Cerebellar cortex (tissue), 1 donor: Measurements from ENCODE around the gene DSCAML1.

Source experiments
- DNase-seq: peaks from one replicate; pipeline ENCODE4 v3.0.0-alpha.2; 2015; ENCODE audit warnings: low spot score

Gene DSCAML1

DNA sequence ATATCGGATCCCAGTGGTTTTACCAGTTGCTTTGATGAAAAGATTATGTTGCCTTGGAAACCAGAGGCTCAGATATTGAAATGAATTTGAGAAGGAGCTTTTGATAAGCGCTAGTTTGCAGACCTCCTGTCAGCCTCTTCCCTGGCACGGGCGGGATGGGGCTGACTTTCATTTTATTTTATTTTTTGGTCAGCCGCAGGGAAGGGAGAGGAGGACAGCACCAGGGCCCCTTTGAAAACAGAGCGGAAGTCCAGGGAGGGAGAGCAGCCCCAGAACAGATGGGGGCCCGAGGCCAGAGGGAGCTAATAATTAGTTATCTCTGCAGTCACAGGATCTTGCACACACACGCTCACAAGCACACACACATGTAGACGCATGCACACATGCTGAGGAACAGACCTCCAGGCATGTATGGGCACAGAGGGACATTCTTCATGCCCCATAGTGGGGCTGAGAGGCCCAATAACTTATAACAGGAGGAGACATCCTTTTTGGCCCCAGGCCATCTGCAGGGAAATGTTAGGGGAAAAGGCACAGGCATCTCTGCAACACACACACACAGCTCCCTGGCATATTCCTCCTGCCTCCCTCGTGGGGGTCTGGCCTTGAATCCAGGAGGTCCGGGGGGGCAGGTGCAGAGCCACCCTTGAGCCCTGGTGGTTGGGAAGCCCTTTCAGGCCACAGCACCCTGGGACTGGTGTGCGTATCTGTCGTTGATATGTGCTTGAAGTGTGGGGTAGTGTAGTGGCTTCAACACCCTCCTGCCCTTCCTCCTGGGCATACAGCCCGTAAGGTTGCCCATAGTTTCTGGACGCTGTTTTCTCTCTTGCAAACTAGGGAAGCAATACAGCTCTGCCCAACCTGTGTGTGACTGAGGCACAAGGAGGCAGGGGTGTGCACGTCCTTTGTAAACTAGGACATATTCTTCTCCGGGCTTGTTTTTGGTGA is 352.0 kb downstream of the DSCAML1 start:
- no peak for DNase-seq

DNA sequence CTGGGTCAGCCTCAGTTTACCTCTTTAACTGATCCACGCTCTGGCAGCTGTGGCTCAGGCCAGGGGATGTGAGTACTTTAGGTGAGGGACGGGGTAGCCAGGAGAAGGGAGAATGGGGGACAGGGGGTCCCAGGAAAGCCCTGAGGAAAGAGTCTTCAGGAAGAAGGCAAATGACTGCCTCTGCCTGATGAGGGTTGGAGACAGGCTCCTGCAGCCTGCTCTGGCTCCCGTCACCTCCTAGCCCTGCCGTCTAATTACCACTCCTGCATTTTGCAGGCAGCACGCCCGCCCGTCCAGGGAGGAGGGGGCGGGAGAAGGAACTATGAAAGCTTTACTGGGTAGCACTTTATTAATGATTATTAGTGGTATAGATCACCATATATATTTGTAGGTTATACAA is 352.8 kb downstream of the DSCAML1 start:
- no peak for DNase-seq

DNA sequence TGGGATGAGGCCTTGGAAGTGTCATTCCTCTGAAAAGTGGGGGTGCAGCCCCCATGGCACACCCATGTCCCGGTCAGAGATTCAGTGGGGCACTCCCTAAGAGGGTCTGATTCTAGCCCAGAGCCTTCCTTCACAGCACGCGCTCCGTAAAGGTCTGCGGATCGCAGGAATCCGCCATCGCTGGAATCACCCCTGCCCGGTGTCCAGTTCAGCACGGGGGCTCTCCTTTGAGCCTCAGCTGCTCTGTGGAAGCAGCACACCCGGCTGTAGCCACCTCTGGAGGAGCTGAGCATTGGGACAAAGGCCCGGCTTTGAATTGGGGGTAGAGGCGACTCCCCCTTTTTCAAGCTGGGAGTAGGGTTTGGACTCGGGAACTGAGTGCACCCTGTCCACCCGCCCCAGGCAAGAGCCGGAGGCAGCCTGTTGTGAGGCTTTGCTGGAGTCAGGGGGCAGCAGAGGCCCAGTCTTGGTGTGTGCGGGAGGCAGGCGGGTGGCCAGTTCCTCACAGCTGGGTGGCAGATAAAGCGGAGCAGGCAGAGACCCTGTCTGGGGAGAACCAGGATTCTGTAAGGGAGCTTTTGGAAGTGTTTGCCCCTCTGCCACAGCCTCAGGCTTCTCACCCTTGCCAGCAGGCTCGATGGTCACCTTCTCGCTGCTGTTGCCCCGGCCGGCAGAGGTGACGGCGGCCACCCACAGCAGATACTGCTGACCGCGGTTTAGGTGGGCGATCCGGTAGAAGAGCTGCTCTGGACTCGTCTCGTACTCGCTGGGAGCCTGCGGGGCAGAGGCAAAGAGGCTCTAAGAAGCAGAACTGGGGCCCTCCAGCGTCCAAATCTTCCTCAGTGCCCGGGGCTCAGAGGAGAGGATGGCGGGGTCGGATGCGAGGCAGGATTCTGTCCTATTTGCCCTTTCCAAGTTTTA is 353.5 kb downstream of the DSCAML1 start:
- DNase-seq = peak; percentile 37

DNA sequence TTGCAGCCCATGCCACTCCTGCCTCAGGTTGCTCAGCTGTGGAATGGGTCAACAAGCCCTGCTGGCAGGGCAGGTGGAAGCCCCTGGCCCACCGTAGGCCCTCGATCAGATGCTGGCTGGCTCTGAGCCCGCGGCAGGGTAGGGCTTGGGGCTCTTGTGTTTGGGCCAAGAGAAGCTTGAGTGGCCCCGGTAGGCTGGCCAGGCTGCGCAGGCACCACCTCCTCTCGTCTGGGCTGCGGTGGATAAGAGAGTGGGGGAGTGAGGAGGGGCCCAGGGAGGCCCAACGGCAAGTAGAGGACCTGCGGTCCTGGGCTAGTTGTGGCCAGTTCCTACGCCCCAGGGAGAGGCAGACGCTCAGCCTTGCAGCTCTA is 354.2 kb downstream of the DSCAML1 start:
- no peak for DNase-seq

DNA sequence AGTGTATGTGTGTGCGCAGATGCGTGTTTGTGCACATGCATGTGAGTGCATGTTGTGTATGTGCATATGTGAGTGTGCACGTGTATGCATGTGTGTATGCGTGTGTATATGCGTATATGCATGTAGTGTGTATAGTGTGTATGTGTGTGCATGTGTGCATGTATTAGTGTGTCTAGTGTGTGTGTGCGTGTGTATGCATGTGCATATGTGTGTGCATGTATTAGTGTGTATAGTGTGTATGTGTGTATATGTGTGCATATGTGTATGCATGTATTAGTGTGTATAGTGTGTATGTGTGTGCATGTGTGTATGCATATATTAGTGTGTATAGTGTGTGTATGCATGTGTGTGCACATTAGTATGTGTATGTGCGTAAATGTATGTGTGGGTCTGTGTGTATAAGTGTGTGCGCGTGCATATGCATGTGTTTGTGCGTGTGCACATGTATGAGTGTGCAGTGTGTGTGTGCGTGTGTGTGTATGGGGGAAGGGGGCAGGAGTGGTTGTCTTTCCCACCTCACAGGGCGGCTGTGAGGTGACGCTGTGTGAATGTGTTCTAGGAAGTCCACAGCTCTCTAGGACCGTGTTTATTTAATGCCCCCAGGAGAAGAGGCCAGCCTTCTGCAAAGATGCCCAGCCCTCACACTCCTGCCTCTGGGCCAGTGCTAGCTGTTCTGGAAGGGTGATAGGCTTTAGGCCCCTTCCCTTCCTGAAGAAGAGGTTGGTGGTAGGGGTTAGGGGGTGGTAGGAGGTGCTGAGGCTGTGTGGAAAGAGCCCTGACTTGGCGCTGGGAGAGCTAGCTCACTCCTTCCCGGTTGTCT is 354.8 kb downstream of the DSCAML1 start:
- no peak for DNase-seq

DNA sequence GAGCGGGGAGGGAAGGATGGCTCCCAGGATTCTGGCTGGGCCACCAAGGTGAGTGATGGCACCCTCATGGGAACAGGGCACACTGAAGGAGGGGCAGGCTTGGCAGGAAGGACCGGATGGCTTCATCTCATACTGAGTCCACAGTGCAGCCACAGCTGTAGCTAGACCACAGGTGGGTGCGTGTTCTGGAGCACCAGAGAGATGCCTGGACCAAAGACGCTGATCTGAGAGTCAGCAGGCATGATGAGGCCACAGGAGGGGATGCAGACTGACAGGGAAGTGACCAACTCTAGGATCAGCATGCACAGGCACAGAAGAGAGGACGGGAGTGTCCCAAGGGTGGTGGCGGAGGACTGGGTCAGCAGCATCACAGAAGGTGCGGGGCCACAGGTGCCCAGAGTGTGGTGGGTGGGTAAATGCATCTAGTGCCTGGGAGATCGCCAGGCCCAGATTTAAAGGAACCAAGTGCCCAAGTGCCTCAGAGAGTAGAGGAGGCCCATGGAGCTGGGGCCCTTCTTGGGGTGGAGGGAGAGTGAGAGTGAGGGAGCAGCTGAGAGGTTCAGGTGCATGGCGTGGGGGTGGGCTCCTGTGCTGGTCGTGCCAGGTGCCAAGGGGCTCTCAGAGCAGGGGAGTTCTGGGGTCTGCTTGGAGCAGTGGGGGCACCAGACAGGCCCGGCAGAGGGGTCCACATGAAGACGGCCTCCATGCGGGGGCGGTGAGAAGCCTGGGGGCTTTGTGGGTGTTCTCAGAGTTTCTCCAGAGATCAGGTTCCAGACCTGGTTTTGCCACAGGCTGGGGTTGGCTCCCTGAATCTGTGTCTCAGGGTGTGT is 355.7 kb downstream of the DSCAML1 start:
- no peak for DNase-seq

DNA sequence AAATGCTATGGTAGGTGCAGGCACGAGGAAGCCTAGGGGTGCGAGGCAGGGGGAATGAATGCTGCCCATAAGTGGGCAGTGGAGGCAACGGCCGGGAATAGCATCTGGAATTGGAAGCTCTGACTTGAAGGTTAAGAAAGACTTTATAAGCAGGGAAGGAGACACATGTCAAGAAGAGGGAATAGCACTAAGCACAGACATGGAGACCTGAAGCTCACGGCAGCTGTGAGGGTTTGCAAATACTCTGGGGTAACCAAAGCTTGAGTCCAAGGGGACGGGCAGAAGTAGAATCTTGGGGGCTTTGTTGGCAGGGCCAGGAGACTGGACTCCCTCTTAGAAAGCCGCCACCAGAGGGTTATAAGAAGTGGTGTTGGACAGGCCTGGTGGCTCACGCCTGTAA is 356.8 kb downstream of the DSCAML1 start:
- no peak for DNase-seq

DNA sequence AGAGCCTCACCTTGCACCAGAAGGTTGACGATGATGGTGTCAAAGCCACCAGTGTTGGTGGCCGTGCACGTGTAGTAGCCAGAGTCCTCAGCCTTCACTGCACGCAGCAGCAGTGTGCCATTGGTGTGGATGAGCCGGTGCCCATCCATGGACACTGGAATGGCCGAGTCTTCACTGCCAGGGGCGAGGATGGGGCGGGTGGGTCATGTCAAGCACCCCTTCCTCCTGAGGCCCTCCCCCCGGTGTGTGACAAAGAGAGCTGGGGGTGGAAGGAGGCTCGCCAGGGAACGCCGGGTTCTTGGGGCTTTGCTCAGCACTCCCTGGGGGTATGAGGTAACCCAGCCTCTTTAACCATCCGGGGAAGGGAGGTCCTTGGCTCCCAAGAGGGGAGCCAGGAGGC is 357.8 kb downstream of the DSCAML1 start:
- no peak for DNase-seq

DNA sequence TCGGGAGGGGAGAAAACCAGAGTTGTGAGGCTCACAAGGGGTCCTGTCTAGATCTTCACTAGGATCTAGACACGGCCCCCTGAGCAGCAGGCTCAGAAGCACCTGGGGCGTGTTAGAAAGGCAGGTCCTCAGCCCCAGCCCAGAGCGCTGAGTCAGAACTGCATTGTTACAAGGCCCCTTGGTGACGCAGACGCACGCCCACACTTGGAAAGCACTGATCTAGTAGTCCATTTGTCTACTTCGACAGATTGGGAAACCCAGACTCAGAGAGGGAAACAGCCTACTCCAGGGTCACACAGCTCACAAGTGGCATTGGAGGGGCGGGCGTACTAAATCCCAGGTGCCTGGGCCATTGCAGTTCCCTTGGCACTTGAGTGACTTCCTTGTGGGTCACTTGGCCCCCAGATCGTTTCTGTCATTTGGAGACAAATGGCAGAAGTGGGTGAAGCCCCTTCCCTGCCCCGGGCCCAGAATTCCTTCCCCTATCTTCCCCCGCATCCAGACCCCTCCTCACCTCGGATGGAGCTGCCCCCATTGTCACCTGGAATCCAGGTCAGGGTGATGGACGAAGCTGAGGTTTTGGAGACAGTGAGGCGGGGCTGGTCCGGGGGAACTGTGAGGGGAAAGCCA is 358.5 kb downstream of the DSCAML1 start:
- DNase-seq = no peak

DNA sequence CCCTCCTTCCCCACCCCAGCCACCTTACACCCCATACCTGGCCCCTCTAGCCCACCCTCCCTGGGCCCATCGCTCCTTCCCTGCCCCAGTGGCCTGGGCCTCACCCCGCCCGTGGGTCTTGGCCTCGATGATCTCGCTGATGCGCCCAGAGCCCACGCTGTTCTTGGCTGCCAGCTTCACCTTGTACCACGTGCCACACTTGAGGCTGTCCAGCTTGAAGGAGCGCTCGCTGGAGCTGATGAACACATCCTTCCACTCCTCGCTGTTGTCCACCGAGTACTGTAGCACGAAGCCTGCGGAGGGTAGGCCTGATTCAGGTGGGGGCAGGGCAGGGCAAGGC is 359.3 kb downstream of the DSCAML1 start:
- no peak for DNase-seq

DNA sequence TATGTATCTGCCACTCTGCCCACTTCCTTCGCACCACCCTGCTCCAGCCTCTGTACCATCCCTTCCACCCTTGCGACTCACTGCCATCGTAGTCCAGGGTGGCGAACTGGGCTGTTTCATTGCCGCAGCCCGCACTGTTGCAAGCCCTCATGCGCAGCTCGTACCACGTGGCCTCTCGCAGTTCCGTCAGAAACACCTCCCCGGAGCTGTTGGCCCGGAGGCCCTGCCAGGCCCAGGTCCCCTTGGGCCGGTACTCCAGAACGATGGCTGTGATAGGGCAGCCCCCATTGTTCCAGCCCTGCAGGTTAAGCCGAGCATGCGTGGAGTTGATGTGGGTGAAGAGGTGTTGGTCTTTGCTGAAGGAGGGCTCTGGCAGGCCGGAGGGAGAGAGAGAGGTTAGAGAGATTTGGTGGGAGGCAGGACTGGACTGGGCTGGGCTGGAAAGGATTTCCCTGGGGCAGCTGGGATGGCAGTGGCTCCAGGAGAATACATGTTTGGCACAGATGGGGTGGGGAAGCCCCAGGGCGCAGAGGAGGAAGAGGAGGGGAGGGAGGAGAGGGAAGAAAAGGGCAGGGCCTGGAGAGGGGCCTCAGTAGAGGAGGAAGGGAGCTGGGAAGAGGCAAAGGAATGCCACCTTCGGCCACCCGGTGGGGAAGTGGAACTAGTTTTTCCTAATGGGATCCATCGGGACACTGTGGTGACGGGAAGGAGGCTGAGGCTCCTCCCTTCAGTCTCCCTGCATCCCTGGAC is 359.8 kb downstream of the DSCAML1 start:
- no peak for DNase-seq

DNA sequence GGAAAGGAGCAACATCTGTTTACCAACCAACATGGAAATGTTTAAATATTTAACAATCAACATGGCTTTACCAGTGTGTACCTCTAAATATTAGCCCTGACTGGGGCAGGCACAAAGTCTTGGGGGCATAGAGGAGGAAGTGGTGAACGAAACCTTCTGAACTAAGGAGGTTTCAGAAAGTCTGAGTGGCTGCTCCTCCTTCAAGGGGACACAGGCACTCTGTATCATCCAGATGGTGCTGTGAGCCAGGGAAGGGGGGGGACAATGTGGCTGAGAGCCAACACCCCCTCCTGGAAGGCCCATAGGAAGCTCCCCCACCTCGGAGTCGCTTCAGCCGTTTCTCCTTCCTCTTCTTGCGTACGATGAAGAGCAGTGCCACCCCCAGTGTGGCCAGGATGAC is 361.7 kb downstream of the DSCAML1 start:
- DNase-seq = no peak

DNA sequence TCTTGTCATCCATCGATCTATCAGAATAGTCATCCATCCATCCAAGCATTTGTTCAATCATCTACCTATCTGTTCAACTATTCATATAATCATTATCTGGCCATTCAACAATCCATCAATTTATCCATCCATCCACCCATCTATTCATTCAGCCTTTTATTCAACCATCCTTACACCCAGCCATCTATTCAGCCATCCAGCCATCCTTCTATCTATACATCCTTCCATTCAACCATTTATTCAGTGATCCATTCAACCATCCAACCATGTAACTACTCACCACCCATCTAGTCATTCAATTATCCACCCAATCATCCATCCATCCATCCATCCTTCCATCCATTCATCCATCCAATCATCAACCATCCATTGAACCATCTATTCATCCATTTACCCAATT is 362.5 kb downstream of the DSCAML1 start:
- no peak for DNase-seq

DNA sequence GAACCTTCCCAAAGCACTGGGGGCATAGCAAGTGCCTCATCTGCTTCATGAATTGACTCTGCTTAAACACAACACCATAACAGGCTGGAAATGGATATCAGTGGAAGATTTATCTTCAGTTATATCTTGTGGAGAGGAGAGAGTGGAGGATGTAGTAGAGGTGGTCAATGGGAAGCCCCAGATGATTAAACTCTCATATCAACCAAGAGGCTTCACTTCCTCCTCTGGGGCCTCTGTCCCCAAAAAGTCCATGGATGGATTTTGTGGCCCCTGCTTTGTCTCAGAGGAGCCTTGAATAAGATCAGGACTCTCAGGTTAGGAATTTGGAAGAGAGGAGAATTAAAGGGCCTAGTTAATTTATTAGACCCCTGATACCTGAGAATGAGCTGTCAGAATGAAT is 363.3 kb downstream of the DSCAML1 start:
- DNase-seq = no peak

DNA sequence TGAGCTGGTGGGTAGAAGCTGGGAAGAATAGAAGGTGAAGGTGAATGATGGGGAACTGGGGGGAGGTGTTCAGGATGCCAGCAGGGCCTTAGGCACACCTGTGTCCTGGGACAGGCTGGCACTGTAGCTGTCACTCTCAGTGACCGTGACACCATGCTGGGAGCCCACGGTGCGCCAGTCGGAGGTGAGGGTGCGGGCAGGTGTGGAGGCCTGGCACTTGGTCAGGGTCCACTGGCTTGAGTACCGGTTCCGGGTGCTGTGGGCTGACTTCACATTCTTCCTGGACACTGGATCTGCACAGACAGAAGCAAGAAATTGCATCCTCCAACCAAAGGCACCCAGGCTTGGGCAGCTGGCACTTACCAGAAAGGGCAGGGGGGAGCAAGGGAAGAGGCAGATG is 365.6 kb downstream of the DSCAML1 start:
- no peak for DNase-seq

DNA sequence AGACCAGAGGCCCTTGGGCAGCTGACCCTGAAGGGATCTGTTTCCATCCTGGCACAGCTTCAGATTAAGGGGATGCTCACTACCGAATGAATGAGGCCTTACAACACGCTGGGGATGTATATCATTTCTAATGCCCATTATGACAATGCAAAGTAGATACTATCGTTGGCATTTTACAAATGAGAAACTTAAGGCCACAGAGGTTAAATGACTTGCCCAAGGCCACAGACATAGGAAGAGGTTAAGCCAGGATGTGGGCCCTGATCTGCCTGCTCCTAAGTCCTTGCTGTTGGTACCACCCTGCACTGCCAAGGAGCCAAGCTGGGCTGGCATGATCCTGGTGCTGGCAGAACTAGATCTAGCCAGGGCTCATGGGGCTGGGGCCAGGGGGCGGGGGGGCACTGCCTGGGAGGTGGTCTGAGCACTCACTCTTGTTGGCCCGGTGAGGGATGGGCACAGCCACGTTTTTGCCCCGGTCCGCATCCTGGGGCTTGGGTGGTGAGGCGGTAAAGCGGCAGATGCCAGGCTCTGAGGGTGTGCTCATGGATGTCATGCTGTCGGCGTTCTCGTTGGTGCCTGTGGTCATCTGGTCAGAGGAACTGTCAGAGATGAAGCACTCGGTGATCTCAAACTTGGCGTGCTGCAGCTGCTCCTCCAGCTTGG is 366.6 kb downstream of the DSCAML1 start:
- DNase-seq = peak; percentile 17

DNA sequence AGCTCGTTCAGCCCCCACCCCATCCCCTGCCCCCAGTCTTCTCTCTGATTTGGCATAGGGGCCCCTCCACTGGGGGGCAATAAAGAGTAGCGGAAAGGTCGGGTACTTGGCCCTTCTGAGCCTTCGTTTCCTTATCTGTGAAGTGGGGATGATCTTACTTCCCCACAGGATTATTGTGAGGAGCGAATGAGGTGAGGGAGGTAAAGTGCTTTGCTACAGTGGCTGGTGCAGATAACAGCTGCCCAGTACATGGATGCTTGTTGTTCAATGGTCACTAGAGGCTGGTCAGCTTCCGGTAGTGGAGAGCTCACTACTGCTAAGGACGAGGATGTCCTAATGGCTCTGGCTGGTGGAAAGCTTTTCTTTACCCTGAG is 368.2 kb downstream of the DSCAML1 start:
- DNase-seq = no peak

DNA sequence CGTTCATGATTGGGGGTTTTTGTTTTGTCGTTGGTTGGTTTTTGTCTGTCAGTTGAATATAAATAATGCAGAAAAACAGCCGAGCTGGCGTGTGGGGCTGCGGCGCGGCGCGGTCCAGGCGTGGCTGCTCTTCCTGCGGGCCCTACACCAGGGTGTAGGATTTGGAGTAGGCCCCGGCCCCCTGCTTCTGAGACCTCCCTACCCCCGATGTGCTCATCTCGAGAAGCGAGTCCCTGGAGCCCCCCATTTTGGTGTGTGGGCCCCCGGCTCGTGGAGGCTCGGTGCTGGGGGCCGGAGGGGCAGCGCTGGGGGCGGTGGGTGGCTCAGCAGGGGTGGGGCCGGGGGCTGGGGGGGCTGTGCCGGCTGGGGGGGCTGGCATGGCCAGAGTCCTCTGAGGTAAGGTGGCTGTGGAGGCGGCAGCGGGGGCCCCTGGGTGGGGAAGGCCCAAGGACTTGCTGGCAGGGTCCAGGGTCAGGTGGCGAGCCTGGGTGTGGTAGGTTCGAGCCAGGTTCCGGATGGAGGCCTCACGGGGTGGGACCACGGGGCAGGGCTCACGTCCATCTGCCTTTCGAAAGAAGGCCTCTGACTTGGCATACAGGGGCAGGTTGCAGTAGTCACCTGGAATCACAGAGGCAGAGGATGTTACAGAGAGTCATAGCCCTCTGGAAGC is 368.7 kb downstream of the DSCAML1 start:
- no peak for DNase-seq

DNA sequence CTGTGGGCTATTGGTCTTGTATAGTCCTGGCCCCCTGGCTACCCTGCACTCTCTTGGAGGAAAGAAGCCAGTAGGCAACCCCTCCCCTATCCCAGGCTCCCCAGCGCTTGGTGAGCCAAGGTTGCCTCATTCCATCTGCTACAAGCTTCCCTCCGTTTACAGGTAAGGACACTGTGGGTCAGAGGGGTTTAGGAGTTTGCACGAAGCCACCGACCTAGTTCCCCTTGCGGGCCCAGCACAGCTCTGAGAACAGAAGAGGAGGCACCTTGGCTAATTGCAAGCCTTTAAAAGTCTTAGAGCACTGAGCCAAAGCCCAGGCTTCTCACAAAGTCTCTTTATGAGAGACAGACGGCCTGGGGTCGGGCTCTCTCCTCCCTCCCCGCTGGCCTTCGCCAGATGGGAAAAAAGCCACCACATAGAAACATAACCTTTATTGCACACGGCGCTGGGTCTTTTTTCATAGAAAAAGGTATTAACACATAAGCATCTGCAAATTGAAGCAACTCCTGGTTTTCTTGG is 369.6 kb downstream of the DSCAML1 start:
- DNase-seq = no peak
